Natural killer cell (primary cell): Measurements from ENCODE around the gene CBFA2T3. TPM values are rescaled to one million over a fixed set of nuclear protein-coding genes. Genes with fewer than 3 reads are reported as not detected.

Experiments
- ATAC-seq, 3 donors: fragments of 150-1000 bp in 2 of 3; fragments of 200-7000 bp in 1 of 3; cut with Tn5 transposase; 1 replicate in 1 of 3; 2 replicates in 2 of 3; pipeline ENCODE4 v1.10.0; 2021; ENCODE audit warnings: mild to moderate bottlenecking in 2 of 3, moderate library complexity in 2 of 3
- DNase-seq, 2 donors: peaks; one replicate each; pipeline versions ENCODE4 v3.0.0 to v3.0.0-alpha.2; 2013 to 2021; ENCODE audit warnings: mixed read lengths in 1 of 2
- H3K27ac ChIP-seq: one replicate; pipeline ENCODE4 v1.5.1; 2013; ENCODE audit warnings: mild to moderate bottlenecking, low read length
- H3K27me3 ChIP-seq: one replicate; pipeline ENCODE4 v1.6.1; 2013; ENCODE audit warnings: low read length; ENCODE audit not compliant: control insufficient read depth, insufficient read depth
- H3K36me3 ChIP-seq: one replicate; pipeline ENCODE4 v1.6.1; 2013; ENCODE audit warnings: low read length; ENCODE audit not compliant: control insufficient read depth, insufficient read depth
- H3K4me1 ChIP-seq: one replicate; pipeline ENCODE4 v1.6.1; 2013; ENCODE audit warnings: low read length; ENCODE audit not compliant: control insufficient read depth, insufficient read depth
- H3K4me3 ChIP-seq: one replicate; pipeline ENCODE4 v1.5.1; 2013; ENCODE audit warnings: low read length
- H3K9me3 ChIP-seq: one replicate; pipeline ENCODE4 v1.6.1; 2013; ENCODE audit warnings: low read length; ENCODE audit not compliant: control insufficient read depth, insufficient read depth
- H3K27ac Mint-ChIP-seq, 2 donors: one replicate each; pipeline ENCODE4 v1.8.0; 2022; ENCODE audit warnings: mild to moderate bottlenecking in 2 of 2, mixed read lengths in 2 of 2, moderate library complexity in 1 of 2
- H3K27me3 Mint-ChIP-seq, 2 donors: one replicate each; pipeline ENCODE4 v1.8.0; 2022; ENCODE audit warnings: low read depth in 2 of 2, mixed read lengths in 2 of 2
- H3K36me3 Mint-ChIP-seq: one replicate; pipeline ENCODE4 v1.8.0; 2022; ENCODE audit warnings: mixed read lengths
- H3K4me1 Mint-ChIP-seq, 2 donors: one replicate each; pipeline ENCODE4 v1.8.0; 2022; ENCODE audit warnings: mixed read lengths in 2 of 2
- H3K4me3 Mint-ChIP-seq: one replicate; pipeline ENCODE4 v1.8.0; 2022; ENCODE audit warnings: mild to moderate bottlenecking, moderate library complexity, mixed read lengths
- H3K9me3 Mint-ChIP-seq, 2 donors: one replicate each; pipeline ENCODE4 v1.8.0; 2022; ENCODE audit warnings: mixed read lengths in 2 of 2
- WGBS: methylation state at CpG from one replicate; pipeline ENCODE4 v1.1.7; 2013; ENCODE audit warnings: missing lambda C conversion rate; ENCODE audit not compliant: insufficient coverage; 5-methylcytosine and 5-hydroxymethylcytosine counted together
- intact Hi-C: fragments of 100-400 bp; cut with micrococcal nuclease; formaldehyde crosslinking; loops from one replicate; pipeline ENCODE4 v1.14.2; 2022
- total RNA-seq, 4 donors: library from RNA; stranded (reverse); fragments of 120-200 nt in 1 of 4; gene quantifications; one replicate each; pipeline versions ENCODE4 v1.2.3 to v1.2.4, GENCODE V29; 2013 to 2022
- TF ChIP-seq, protein P1 (sequence below): fragments of 200-600 bp; IDR thresholded peaks from one replicate; pipeline ENCODE4 v1.8.0; 2022; ENCODE audit warnings: antibody characterized with exemption

The CBFA2T3 gene
- total RNA-seq, 3 donors from 2014 or later (not counting 1 experiment from before 2014, with no cell fraction given), result 2.5 to 7.8 (median 4.2) TPM

DNA sequence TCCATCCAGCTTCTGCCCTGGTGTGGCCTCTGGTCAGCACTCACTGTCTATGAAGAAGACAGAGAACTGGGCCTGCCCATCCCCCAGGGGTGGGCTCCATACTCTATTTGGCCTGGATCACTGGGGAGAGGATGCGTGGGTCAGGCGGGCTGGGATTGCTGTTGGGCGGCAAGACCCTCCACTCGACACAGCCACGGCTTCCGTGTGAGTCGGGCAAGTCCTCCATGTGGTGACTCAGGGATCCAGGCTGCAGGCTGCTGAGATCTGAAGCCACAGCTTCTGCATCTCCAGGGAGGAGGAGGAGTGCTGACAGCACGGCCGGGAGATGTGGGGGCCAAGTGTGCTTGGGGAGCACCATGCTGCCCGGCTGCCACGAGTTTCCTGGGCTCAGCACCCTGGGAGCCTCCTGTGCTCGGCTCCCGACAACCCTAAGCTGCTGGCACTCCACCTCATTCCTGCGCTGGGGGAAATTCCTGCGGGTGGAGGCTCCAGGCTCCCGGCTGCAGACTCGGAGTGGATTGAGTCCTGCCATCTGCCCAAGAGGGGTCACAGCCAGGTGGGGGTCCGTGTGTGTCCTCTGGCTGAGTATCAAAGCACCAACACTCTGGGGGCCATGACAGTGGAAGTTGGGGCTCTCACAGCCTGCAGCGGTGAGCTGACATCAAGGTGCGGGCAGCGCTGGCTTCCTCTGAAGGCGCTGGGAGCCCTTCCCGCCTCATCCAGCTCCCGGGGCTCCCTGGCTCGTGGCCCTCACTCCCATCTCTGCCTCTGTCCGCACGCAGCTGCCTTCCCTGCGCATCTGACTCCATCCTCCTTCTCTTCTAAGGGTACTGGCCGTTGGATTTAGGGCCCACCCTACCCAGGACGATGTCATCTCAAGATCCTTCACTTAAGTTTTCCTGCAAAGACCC lies 24.4 kb upstream of the CBFA2T3 start:
- H3K4me3 Mint-ChIP-seq, result no peak overlapping the region
- peaks cover 16 to 22% of the 10 kb centered on the region in 2 donors for H3K27me3 Mint-ChIP-seq
- H3K9me3 Mint-ChIP-seq, result peaks cover 6 to 7% of the 10 kb centered on the region in 2 donors
- H3K27ac Mint-ChIP-seq, result no peak overlapping the region
- H3K9me3 ChIP-seq, result peaks cover 20% of the 10 kb centered on the region
- no peak overlapping the region for H3K27ac ChIP-seq
- intact Hi-C loops, result no loop called here
- H3K4me1 Mint-ChIP-seq, result peaks cover 6% of the 10 kb centered on the region in 2 donors
- no peaks in the 10 kb centered on the region for H3K36me3 Mint-ChIP-seq
- 94% methylated on average over 30 of the region's 30 CpGs for WGBS
- ATAC-seq, result no peak
- no peaks in the 10 kb centered on the region for H3K36me3 ChIP-seq
- no peak overlapping the region for H3K4me3 ChIP-seq
- H3K4me1 ChIP-seq, result peaks cover 7% of the 10 kb centered on the region
- DNase-seq, result no peak
- TF ChIP-seq, protein P1, sequence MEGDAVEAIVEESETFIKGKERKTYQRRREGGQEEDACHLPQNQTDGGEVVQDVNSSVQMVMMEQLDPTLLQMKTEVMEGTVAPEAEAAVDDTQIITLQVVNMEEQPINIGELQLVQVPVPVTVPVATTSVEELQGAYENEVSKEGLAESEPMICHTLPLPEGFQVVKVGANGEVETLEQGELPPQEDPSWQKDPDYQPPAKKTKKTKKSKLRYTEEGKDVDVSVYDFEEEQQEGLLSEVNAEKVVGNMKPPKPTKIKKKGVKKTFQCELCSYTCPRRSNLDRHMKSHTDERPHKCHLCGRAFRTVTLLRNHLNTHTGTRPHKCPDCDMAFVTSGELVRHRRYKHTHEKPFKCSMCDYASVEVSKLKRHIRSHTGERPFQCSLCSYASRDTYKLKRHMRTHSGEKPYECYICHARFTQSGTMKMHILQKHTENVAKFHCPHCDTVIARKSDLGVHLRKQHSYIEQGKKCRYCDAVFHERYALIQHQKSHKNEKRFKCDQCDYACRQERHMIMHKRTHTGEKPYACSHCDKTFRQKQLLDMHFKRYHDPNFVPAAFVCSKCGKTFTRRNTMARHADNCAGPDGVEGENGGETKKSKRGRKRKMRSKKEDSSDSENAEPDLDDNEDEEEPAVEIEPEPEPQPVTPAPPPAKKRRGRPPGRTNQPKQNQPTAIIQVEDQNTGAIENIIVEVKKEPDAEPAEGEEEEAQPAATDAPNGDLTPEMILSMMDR, result no peak
- H3K27me3 ChIP-seq, result peaks cover 6% of the 10 kb centered on the region

- Histone ChIP-seq H3K36me3 (no peaks in the 10 kb centered on the region), H3K4me3 (no peak overlapping the region), H3K9me3 (peaks cover 20% of the 10 kb centered on the region), H3K27me3 (peaks cover 6% of the 10 kb centered on the region), H3K4me1 (peaks cover 7% of the 10 kb centered on the region), H3K27ac (no peak overlapping the region)
- whole genome bisulfite sequencing, result 91% methylated on average over 36 of the region's 36 CpGs
- Mint-ChIP-seq H3K27ac (no peak overlapping the region), H3K36me3 (no peaks in the 10 kb centered on the region), H3K4me3 (no peak overlapping the region), H3K9me3 (peaks cover 6 to 7% of the 10 kb centered on the region in 2 donors), H3K4me1 (peaks cover 6% of the 10 kb centered on the region in 2 donors), H3K27me3 (peaks cover 17 to 22% of the 10 kb centered on the region in 2 donors)
- ATAC-seq (no peak), DNase-seq (no peak)
- TF ChIP-seq, protein P1, result no peak
- intact Hi-C loops, result no loop called here
These were observed 23.4 kb upstream of the CBFA2T3 start for GRCh38 chr16:89000207-89000959.

DNA sequence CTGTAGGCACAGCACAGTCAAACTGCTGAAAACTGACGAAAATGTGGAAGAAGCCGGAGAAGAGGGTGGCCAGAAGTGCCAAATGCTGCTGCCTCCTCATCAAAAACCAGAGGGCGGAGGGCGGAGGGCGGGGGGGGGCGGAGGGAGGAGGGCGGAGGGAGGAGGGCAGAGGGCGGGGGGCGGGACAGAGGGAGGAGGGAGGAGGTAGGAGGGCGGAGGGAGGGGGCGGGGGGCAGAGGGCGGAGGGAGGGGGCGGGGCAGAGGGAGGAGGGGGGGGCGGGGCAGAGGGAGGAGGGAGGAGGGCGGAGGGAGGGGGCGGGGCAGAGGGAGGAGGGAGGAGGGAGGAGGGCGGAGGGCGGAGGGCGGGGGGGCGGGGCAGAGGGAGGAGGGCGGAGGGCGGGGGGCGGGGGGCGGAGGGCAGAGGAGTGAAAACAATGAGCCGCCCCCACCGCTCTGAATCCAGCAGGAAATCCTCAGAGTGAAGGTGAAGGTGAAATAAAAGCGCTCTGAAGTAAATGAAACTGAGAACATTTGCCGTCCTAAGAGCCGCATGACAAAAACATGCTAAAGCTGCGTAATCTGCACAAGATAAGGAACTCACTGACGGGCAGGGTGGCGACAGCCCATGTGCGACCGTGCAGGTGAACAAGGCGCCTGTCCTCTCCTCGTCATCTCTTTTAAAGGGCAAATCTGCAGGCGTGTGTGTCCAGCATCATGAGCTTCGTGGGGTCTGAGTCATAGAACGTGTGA lies 22.6 kb upstream of the CBFA2T3 start:
- intact Hi-C loops, result no loop called here
- no peak overlapping the region for H3K27ac Mint-ChIP-seq
- TF ChIP-seq, protein P1, result no peak
- H3K27ac ChIP-seq, result no peak overlapping the region
- H3K27me3 ChIP-seq, result peaks cover 6% of the 10 kb centered on the region
- peaks cover 6 to 7% of the 10 kb centered on the region in 2 donors for H3K9me3 Mint-ChIP-seq
- peaks cover 20% of the 10 kb centered on the region for H3K9me3 ChIP-seq
- DNase-seq (peak in 1 of 2 donors; percentile 61), ATAC-seq (no peak)
- no peaks in the 10 kb centered on the region for H3K36me3 ChIP-seq
- no peaks in the 10 kb centered on the region for H3K36me3 Mint-ChIP-seq
- WGBS, result 80% methylated on average over 18 of the region's 39 CpGs
- H3K27me3 Mint-ChIP-seq, result peaks cover 18 to 20% of the 10 kb centered on the region in 2 donors
- peaks cover 6% of the 10 kb centered on the region in 2 donors for H3K4me1 Mint-ChIP-seq
- no peak overlapping the region for H3K4me3 ChIP-seq
- no peak overlapping the region for H3K4me3 Mint-ChIP-seq
- peaks cover 7% of the 10 kb centered on the region for H3K4me1 ChIP-seq
